ENCODE measurements around the gene KRTAP19-3. TPM values are rescaled to one million over a fixed set of nuclear protein-coding genes. Genes with fewer than 3 reads are reported as not detected.

KRTAP19-3 gene
- total RNA-seq, 3 donors from 2014 or later = not detected

DNA sequence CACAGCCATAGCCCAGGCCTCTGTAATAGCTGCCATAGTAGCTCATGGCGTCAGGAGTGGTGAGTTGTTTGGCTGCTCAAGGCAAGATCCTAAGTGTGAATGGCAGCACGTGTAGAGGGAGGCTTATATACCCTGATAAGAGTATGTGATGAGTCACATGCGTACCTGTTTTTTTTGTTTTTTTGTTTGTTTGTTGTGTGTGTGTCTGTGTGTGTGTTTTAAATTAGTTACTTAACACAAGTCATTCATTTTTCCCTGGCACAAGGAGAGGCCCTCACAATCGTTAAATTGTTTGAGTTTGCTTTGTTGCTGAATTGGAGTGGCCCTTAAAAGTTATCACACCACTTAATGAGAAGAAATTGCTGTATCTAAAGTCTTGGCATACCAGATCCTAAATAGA, 5.3 kb upstream of the KRTAP19-3 start, which contains the start of gene KRTAP19-4:
KRTAP19-4 (minus strand) TSS at position 101 of the 400 bp plus-strand sequence; CDS start at position 46, 55 bp downstream.
- Histone ChIP-seq H3K4me1 (no peaks in the 10 kb centered on the region), H3K36me3 (no peaks in the 10 kb centered on the region), H3K9me3 (no peaks in the 10 kb centered on the region), H3K4me3 (no peak within 1 kb of the TSS), H3K27ac (no peak within 1 kb of the TSS), H3K27me3 (no peaks in the 10 kb centered on the region)
- intact Hi-C loops (cut with DNase I; ENCODE audit: low total_unique reads) = no loop called here
- no peak for DNase-seq (ENCODE audit: low spot score in 2 of 2)
- no peak for TF ChIP-seq POLR2AphosphoS5 (IDR thresholded peaks at IDR 0.05)
- TF ChIP-seq POLR2A (IDR thresholded peaks at IDR 0.05) = no peak
- TF ChIP-seq, protein P1, sequence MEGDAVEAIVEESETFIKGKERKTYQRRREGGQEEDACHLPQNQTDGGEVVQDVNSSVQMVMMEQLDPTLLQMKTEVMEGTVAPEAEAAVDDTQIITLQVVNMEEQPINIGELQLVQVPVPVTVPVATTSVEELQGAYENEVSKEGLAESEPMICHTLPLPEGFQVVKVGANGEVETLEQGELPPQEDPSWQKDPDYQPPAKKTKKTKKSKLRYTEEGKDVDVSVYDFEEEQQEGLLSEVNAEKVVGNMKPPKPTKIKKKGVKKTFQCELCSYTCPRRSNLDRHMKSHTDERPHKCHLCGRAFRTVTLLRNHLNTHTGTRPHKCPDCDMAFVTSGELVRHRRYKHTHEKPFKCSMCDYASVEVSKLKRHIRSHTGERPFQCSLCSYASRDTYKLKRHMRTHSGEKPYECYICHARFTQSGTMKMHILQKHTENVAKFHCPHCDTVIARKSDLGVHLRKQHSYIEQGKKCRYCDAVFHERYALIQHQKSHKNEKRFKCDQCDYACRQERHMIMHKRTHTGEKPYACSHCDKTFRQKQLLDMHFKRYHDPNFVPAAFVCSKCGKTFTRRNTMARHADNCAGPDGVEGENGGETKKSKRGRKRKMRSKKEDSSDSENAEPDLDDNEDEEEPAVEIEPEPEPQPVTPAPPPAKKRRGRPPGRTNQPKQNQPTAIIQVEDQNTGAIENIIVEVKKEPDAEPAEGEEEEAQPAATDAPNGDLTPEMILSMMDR (IDR thresholded peaks at IDR 0.05) = no peak

DNA sequence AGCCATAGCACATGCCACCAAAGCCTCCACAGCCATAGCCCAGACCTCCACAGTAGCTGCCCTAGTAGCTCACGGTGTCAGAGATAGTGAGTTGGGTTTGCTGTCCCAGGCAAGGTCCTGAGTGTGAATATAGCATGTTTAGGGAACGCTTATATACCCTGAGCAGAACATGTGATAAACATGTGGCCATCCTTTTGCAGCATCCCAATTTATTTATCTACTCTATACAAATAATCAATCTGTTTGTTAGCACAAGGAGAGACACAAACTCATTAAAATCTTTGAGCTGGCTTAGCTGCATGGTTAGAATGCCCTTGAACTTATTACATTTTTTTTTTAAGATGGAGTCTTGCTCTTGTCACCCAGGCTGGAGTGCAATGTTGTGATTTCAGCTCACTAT, 4.5 kb downstream of the KRTAP19-3 start, which contains the start of gene KRTAP19-2:
KRTAP19-2 (minus strand) TSS at position 101 of the 400 bp plus-strand sequence; CDS start at position 13, 88 bp downstream.
- peaks cover 5 to 12% of the 10 kb centered on the region in 2 donors for H3K9me3 ChIP-seq
- no peak for TF ChIP-seq POLR2A (IDR thresholded peaks at IDR 0.05)
- no peak for TF ChIP-seq POLR2AphosphoS5 (IDR thresholded peaks at IDR 0.05)
- TF ChIP-seq, protein P1 (IDR thresholded peaks at IDR 0.05) = no peak
- intact Hi-C loops (cut with DNase I; ENCODE audit: low total_unique reads) = no loop called here
- H3K36me3 ChIP-seq = no peaks in the 10 kb centered on the region
- DNase-seq (ENCODE audit: low spot score in 2 of 2) = no peak
- no peak within 1 kb of the TSS for H3K4me3 ChIP-seq
- H3K27me3 ChIP-seq = no peaks in the 10 kb centered on the region
- H3K27ac ChIP-seq = no peak within 1 kb of the TSS
- H3K4me1 ChIP-seq = no peaks in the 10 kb centered on the region

DNA sequence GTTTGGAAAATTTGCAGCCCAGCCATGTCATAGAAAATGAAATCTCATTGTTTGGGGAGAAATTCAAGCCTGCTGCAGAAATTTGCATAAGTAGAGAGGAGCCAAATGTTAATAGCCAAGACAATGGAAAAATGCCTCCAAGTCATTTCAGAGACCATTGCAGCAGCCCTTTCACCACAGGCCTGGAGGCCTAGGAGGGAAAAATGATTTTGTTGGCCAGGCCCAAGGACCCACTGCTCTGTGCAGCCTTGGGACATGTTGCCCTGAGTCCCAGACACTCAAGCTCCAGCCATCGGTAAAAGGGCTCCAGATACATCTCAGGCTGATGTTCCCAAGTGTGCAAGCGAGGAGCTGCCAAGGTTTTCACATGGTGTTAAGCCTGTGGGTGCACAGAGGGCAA, 5.6 kb downstream of the KRTAP19-3 start:
- Histone ChIP-seq H3K4me3 (no peak overlapping the region), H3K36me3 (no peaks in the 10 kb centered on the region), H3K27ac (no peak overlapping the region), H3K4me1 (no peaks in the 10 kb centered on the region), H3K27me3 (no peaks in the 10 kb centered on the region), H3K9me3 (peaks cover 5 to 12% of the 10 kb centered on the region in 2 donors)
- no peak for DNase-seq (ENCODE audit: low spot score in 2 of 2)
- TF ChIP-seq, protein P1 (IDR thresholded peaks at IDR 0.05) = no peak
- intact Hi-C loops (cut with DNase I; ENCODE audit: low total_unique reads) = no loop called here

DNA sequence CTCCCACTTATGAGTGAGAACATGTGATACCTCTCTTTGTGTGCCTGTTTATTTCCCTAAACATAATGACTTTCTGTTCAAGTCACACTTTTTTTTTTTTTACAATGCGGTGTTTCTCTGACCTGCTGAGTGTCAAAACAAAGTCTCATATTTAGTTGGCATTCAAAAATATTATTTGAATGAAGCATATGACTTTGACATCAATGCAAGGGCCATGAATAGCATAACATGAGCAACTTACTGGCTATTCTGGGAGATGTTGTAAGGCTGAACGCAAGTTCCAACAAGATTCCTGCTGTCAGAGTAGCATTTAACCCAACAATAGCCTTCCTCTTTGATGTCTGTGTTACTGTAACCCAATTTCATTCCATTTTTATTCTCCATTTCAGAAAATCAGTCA, 9.7 kb downstream of the KRTAP19-3 start:
- H3K36me3 ChIP-seq = no peaks in the 10 kb centered on the region
- TF ChIP-seq POLR2AphosphoS5 (IDR thresholded peaks at IDR 0.05) (no peak), POLR2A (IDR thresholded peaks at IDR 0.05) (no peak)
- TF ChIP-seq, protein P1 (IDR thresholded peaks at IDR 0.05) = no peak
- no peak for DNase-seq (ENCODE audit: low spot score in 2 of 2)
- no peak overlapping the region for H3K4me3 ChIP-seq
- H3K9me3 ChIP-seq = peaks cover 5 to 12% of the 10 kb centered on the region in 2 donors
- no peak overlapping the region for H3K27ac ChIP-seq
- no peaks in the 10 kb centered on the region for H3K27me3 ChIP-seq
- no peaks in the 10 kb centered on the region for H3K4me1 ChIP-seq
- intact Hi-C loops (cut with DNase I; ENCODE audit: low total_unique reads) = no loop called here

DNA sequence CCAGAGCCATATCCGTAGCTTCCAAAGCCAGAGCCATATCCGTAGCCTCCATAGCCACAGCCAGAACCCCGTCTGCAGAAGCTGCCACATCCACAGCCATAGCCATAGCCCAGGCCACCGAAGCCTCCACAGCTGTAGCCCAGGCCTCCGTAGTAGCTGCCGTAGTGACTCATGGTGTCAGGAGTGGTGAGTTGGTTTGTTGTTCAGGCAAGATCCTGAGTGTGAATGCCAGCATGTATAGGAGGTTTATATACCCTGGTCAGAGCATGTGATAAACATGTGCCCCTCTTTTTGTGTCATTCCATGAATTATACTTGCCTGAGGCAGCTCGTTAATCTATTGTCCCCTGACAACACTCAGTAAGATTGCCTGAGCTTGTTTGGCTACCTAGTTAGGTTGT, 11.7 kb downstream of the KRTAP19-3 start, which contains the start of gene KRTAP19-1:
KRTAP19-1 (minus strand) TSS at position 223 of the 400 bp plus-strand sequence; CDS start at position 173, 50 bp downstream.
- TF ChIP-seq, protein P1 (IDR thresholded peaks at IDR 0.05) = no peak
- TF ChIP-seq POLR2A (IDR thresholded peaks at IDR 0.05) (no peak), POLR2AphosphoS5 (IDR thresholded peaks at IDR 0.05) (no peak)
- H3K27ac ChIP-seq = no peak within 1 kb of the TSS
- no peaks in the 10 kb centered on the region for H3K27me3 ChIP-seq
- no peaks in the 10 kb centered on the region for H3K36me3 ChIP-seq
- H3K9me3 ChIP-seq = no peaks in the 10 kb centered on the region
- DNase-seq (ENCODE audit: low spot score in 2 of 2) = no peak
- intact Hi-C loops (cut with DNase I; ENCODE audit: low total_unique reads) = no loop called here
- H3K4me3 ChIP-seq = no peak within 1 kb of the TSS
- no peaks in the 10 kb centered on the region for H3K4me1 ChIP-seq
